Stimulated activated CD8-positive, alpha-beta memory T cell treated with anti-CD3 and anti-CD28 coated beads, Interleukin-7, amount 100 ng/mL, for 4 hours (primary cell): ENCODE measurements around the gene CAND1.
"Not testable (repeated sequence)": the region's sequence is repeated elsewhere in the genome, so short reads cannot be mapped to it uniquely, and the experiment has no call there.

Source experiments
- DNase-seq, 2 donors: peaks; one replicate each; pipeline ENCODE4 v3.0.0-alpha.2; 2020; ENCODE audit warnings: low read depth in 2 of 2

CAND1 gene

DNA sequence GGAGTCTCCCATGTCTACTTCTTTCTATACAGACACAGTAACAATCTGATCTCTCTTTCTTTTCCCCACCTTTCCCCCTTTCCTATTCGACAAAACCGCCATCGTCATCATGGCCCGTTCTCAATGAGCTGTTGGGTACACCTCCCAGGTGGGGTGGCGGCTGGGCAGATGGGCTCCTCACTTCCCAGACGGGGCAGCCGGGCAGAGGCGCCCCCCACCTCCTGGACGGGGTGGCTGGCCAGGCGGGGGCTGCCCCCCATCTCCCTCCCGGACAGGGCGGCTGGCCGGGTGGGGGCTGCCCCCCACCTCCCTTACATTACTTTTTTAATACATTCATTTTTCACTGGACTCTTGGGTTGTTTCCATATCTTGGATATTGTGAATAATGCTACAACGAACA is 71.9 kb downstream of the CAND1 start:
- DNase-seq, result not testable (repeated sequence)

DNA sequence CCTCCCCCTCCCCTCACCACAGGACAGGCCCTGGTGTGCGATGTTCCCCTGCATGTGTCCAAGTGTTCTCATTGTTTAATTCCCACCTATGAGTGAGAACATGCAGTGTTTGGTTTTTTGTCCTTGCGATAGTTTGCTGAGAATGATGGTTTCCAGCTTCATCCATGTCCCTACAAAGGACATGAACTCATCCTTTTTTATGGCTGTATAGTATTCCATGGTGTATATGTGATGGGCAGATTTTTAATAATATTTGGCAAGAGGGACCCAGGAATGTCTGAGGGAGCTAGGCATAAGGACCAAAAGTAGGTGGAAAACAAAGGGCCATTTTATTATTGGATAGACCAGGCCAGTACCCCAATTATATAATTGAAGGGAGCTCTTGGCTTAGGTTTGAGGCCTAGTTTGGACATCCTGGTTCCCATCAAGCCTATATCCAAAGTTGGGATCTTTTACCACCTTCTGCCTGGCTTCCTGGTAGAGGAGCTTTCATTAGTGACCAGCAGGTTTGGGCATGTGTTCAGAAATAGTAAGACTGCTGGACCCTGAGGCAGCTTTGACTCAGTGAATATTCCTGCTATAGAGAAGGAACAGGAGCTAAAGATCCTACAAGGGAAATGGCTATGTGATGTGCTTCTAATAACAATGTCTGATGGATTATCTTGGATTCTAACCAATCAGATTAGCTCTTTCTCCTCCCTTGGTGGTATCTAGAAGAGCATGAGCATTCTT is 76.0 kb downstream of the CAND1 start:
- DNase-seq, result no peak

DNA sequence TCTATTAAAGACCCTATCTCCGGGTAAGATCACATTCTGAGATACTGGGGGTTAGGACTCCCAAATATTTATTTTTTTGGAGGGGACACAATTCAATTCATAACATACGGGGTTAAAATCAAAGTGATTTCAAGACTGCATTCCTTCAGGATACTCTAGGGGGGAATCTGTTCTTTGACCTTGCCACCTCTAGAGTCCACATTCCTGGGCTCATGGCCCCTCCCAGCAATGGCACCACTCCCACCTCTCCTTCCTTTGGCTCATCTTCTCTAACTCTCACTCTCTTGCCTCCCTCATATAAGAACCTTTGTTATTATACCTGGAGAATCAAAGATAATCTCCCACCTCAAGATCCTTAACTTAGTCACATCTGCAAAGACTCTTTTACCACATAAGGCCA is 79.5 kb downstream of the CAND1 start:
- no peak for DNase-seq

DNA sequence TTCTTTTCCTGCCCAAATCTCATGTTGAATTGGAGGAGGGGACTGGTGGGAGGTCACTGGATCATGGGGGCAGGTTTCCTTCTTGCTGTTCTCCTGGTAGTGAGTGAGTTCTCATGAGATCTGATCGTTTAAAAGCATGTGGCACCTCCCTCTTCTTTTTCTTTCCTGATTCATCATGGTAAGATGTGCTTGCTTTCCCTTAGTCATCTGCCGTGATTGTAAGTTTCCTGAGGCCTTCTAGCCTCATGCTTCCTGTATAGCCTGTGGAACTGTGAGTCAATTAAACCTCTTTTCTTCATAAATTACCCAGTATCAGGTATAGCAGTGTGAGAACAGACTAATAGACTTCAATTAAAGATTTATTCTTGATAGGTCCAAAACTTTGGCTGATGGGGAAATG is 83.5 kb downstream of the CAND1 start:
- DNase-seq, result no peak

DNA sequence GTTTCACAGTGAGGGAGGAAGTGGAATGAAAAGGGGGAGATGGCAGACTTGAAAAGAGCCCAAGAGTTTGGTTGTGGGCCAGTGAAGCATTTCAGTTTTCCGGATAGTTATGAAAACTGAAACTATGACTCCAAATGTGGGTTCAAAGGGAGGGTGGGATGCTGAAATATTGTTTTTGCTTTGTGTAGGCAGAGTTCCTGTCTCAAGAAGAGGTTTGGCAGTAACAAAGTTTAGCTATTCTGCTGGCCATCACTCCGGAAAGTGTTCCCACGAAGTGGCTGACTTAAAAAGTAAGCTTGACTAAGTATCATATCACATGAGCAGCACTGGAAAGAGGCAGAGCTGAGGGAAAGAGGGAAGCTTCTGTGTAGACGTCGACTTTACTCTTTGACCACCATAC is 85.2 kb downstream of the CAND1 start:
- no peak for DNase-seq

DNA sequence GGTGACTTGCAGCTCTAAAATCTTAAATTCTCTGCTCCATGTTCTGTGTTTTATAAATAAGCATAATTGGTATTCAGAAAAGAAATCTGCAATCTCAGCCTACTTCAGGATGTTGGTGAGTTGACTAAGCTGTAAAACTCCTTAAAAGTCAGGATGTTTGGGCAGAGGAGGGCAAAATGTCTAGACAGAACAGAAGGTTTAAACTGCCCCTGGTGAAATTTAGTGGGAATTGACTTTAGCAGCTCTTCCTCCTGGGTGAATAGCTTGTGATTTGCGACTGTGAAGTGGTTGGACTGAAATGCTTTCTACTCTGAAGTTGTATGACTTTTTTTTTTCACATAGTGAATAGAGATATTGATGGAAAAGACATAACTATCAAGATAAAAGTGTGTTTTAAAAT is 85.8 kb downstream of the CAND1 start:
- no peak for DNase-seq

DNA sequence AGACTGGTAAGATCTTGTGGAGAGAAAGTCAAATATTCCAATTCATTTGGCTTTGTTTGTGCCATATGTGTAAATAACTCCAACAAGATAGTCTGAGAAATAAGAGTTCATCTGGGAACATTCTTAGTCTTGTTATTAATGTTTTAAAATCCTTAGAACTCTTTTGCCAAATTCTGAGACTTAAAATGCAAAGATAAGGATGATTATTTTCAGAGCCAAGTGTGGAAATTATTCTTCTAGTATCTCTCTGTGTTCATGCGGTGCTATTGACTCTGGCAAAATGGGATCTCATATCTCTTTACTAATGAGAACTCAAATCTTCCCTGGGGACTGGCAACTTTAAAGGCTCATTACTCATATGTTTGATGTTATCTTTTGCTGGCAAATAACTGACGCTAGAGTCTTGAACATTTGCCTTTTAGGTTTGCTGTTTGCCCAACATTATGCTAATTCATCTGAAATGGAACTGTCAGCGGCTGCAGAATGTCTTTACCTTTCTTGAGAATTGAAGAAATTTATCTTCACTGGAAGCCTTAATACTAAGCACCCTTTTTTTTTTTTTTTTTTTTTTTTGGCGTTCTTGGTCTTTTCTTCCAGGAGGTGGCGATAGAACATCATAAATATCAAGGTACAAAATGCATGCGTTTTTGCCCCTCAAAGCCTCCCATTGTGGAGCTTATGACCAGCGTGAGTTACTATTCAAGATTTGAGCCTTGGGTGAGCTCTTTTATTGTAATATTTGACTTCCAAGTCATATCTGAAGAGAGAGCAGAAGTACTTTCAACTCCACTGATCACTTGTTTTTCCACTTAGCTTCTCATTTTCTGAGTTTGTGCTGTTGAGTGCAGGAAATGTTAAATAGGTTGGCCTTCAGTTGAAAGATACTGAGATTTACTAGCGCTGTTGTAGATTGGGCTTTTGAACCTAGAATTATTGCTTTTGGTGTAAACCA is 86.5 kb downstream of the CAND1 start:
- DNase-seq, result no peak

DNA sequence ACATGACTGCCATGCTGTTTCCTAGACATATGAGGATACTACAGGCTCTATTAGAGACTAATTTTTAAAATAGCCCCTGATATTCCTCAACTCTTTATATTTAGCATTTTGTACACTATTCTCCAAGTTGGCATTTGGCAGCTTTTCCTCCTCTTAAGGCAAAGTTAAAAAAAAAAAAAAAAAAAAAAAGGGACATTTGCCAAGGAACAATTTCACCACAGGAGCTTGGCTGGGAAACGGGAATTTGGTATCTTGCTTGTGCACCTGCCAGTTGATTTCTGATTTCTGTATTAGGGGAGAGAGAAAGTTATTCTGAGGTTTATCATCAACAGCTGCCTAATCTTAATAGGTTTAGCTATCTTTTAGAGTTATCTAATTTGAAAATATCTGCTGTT is 87.2 kb downstream of the CAND1 start:
- DNase-seq, result no peak

DNA sequence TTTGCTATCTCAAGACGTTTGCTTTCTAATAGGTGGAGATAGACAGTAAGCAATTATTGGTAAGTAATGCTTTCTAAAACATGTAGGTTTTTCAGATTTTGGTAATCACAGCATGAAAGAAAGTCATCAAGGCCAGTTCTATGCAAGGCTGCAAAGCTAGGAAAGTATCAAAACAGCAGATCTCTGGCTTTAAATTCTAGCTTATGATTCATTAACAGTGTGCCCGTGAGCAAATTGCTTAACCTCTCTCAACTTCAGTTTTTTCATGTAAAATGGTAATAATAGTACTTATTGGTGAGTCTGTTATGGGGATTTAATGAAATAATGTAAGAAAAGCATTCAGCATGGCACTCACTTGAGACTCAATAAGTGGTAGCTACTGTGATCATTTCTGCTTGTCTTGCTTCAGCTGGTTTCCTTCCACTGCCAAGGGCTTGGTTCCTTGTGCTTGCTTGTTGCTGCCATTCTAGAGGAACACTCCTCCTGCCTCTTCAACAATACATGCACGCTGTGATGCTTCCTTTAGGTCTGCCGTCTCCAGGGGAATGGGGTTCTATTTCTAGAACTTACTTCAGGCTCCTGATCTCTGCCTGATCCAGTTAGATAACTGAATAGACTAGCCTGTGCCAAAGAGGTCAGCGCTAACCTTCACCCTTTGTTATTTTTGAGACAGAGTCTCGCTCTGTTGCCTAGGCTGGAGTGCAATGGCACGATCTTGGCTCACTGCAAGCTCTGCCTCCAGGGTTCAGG is 88.4 kb downstream of the CAND1 start:
- no peak for DNase-seq

DNA sequence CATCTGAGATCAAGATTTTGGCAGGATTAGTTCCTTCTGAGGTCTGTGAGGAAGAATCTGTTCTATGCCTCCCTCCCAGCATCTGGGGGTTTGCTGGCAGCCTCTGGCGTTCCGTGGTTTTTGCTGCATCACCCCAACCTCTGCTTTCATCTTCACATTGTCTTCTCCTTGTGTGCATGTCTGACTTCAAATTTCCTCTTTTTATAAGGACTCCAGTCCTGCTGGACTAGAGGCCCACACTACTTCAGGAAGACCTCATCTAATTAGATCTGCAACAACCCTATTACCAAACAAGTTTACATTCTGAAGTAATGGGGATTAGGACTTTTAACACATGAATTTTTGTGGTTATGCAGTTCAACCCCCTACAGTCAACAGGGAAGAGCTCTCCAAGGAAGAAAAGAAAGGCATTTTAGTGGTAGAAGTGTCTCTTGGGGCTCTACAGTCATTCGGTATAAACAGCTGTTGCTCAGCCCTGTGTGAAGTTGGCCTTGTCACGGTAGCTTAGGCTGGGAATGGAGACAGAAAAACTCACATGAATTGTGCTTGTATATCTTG is 89.7 kb downstream of the CAND1 start:
- DNase-seq, result no peak

DNA sequence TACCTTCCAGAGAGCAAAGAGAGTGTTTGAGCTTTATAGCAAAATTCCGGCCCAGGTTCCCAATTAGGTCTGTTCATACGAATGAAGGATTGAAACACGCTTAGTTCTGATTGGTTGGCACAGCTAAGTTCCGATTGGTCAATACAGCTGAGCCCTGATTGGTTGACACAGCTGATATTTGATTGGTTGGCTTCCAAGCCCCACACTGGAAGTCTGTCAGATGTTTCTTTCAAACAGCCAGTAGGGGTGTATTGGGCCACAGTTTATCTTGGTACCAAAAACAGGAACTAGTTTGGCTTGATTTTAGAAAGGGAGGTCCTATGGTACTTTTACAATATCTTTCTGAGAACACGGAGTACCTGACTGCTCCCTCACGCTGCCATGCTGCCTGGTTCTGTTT is 93.4 kb downstream of the CAND1 start:
- DNase-seq, result no peak

DNA sequence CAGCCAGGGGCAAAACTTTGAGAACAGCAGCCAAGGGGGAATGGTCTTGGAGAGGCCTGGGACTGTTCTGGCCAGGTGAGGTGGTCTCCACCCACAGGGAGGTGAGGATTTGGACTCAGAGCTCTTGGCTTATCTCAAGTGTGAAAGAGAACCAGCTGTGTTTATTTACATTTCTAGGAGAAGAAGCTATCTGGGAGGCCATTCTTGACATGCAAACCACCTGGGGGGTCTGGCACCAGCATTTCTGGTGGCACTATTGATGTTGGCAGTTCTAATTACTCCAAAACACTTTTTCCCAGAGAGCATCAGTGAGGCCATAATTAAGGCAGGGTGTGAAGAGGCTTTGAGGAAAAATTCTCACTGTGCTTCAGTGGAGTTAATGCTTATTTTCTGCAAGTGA is 95.1 kb downstream of the CAND1 start:
- DNase-seq, result no peak

DNA sequence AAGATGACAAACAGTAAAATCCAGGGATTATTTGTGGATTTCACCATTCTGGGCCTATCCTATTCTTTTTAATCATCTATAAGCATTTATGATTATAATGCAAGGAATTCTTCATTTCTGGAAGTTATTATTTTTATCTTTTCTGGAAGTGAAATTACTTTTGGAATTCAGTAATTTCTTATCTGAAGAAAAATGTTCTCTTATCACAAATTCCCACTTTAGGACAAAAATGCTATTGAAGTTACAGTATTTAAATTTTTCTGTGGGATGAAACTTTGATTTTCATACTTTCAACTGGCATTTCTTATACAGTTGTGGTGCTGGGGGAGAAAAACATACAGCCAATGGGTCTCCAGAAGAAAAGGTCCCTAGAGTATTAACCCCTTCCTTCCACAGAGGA is 96.0 kb downstream of the CAND1 start:
- DNase-seq, result no peak

DNA sequence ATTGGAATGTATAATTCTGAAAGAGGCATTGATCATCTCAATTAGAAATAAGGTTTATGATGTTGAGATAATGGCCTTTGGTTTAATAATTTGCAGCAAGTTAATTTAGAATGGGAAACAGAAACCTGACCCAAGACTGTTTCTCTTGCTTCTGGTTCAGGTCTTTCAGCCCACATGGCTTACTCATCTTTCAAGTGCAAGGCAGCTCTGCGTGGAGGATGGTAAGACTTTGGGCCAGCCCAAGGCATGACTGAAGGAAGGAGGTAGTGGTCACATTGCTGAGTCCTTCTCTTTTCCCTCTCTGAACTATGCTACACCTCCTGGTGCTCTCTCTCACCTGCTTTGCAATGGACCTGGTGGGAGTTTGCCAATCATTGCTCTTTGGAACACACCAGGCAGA is 98.7 kb downstream of the CAND1 start:
- no peak for DNase-seq
